Hepatocyte (in vitro differentiated cells): ENCODE results near the gene SIL1. TPM values are rescaled to one million over a fixed set of nuclear protein-coding genes. Genes with fewer than 3 reads are reported as not detected.

Experiments used
- DNase-seq: peaks from one replicate; pipeline ENCODE4 v3.0.0-alpha.2; 2016; ENCODE audit warnings: low spot score
- H2AFZ ChIP-seq: fragments of 200-600 bp; sonication (generic); 2 replicates; pipeline ENCODE4 v1.6.0; 2016; ENCODE audit warnings: antibody characterized with exemption, mild to moderate bottlenecking
- H3K27ac ChIP-seq: fragments of 200-600 bp; sonication (generic); 2 replicates; pipeline ENCODE4 v1.5.1; 2016; ENCODE audit warnings: mild to moderate bottlenecking
- H3K27me3 ChIP-seq: fragments of 200-600 bp; sonication (generic); 2 replicates; pipeline ENCODE4 v1.6.1; 2016
- H3K36me3 ChIP-seq: fragments of 200-600 bp; sonication (generic); replicated peaks from 2 replicates; pipeline ENCODE4 v1.5.1; 2016; ENCODE audit warnings: low read depth; ENCODE audit not compliant: insufficient read depth
- H3K4me1 ChIP-seq: fragments of 200-600 bp; sonication (generic); 2 replicates; pipeline ENCODE4 v1.5.1; 2016; ENCODE audit warnings: mild to moderate bottlenecking, moderate library complexity; ENCODE audit not compliant: insufficient read depth
- H3K4me2 ChIP-seq: fragments of 200-600 bp; sonication (generic); 2 replicates; pipeline ENCODE4 v1.6.0; 2016
- H3K4me3 ChIP-seq: fragments of 200-600 bp; sonication (generic); 2 replicates; pipeline ENCODE4 v1.5.1; 2016; ENCODE audit warnings: mild to moderate bottlenecking
- H3K79me2 ChIP-seq: fragments of 200-600 bp; sonication (generic); 2 replicates; pipeline ENCODE4 v1.6.0; 2017; ENCODE audit warnings: mild to moderate bottlenecking
- H3K9me2 ChIP-seq: fragments of 200-600 bp; sonication (generic); replicated peaks from 2 replicates; pipeline ENCODE4 v1.6.0; 2017; ENCODE audit warnings: mild to moderate bottlenecking; ENCODE audit not compliant: insufficient read depth
- H3K9me3 ChIP-seq: fragments of 200-600 bp; sonication (generic); 2 replicates; pipeline ENCODE4 v1.5.1; 2016; ENCODE audit warnings: low read depth, mild to moderate bottlenecking
- H4K20me1 ChIP-seq: fragments of 200-600 bp; sonication (generic); 2 replicates; pipeline ENCODE4 v1.6.0; 2016; ENCODE audit warnings: mild to moderate bottlenecking; ENCODE audit not compliant: insufficient read depth, poor library complexity, severe bottlenecking
- CTCF ChIP-seq: fragments of 200-600 bp; sonication (generic); IDR thresholded peaks from 2 replicates; pipeline ENCODE4 v1.5.1; 2016; ENCODE audit warnings: antibody characterized with exemption, mild to moderate bottlenecking; ENCODE audit not compliant: poor library complexity
- EZH2 ChIP-seq: fragments of 200-600 bp; sonication (generic); IDR thresholded peaks from 2 replicates; pipeline ENCODE4 v1.6.1; 2016; ENCODE audit warnings: antibody characterized with exemption, mild to moderate bottlenecking, borderline replicate concordance
- EZH2phosphoT487 ChIP-seq: fragments of 200-600 bp; sonication (generic); IDR thresholded peaks from one replicate; pipeline ENCODE4 v1.6.1; 2018; ENCODE audit warnings: antibody characterized with exemption, mild to moderate bottlenecking, low read depth, moderate library complexity; ENCODE audit not compliant: unreplicated experiment, severe bottlenecking
- WGBS: methylation state at CpG from one replicate; pipeline ENCODE4 v1.1.6; 2016; ENCODE audit warnings: low lambda C conversion rate; ENCODE audit errors: missing lambda C conversion rate; 5-methylcytosine and 5-hydroxymethylcytosine counted together
- polyA plus RNA-seq: library from polyadenylated mRNA; unstranded; fragments of >200 nt; fragmentation: Nextera tagmentation; extraction: Ambion mirVana; gene quantifications from 2 replicates; pipeline ENCODE4 v1.2.1, GENCODE V29; 2016
- total RNA-seq: library from RNA; depleted of rRNA; stranded (reverse); fragments of >200 nt; gene quantifications from 2 replicates; pipeline ENCODE4 v1.2.3, GENCODE V29; 2014

SIL1 gene
- total and polyA plus RNA-seq, 2 experiments from 2014 or later, result 82.0 to 176 TPM

GRCh38 chr5:138934971-138935370 lies 263.2 kb downstream of the SIL1 start:
- Histone ChIP-seq H3K36me3 (no peaks in the 10 kb centered on the region), H3K9me3 (no peaks in the 10 kb centered on the region), H3K27me3 (no peaks in the 10 kb centered on the region), H3K4me3 (no peak overlapping the region), H4K20me1 (no peaks in the 10 kb centered on the region), H3K4me2 (no peak overlapping the region), H3K27ac (no peak overlapping the region), H3K9me2 (no peaks in the 10 kb centered on the region), H3K79me2 (no peaks in the 10 kb centered on the region), H2AFZ (no peak overlapping the region), H3K4me1 (no peaks in the 10 kb centered on the region)
- DNase-seq, result no peak
- 94% methylated on average over 12 of the region's 12 CpGs for WGBS
- TF ChIP-seq EZH2phosphoT487 (no peak), CTCF (no peak), EZH2 (no peak)

- no peaks in the 10 kb centered on the region for H3K27me3 ChIP-seq
- DNase-seq, result no peak
- no peak overlapping the region for H3K4me3 ChIP-seq
- no peaks in the 10 kb centered on the region for H3K36me3 ChIP-seq
- no peaks in the 10 kb centered on the region for H3K4me1 ChIP-seq
- no peak overlapping the region for H3K4me2 ChIP-seq
- WGBS, result 92% methylated on average over 18 of the region's 18 CpGs
- no peaks in the 10 kb centered on the region for H3K9me3 ChIP-seq
- no peak overlapping the region for H3K27ac ChIP-seq
- no peaks in the 10 kb centered on the region for H3K79me2 ChIP-seq
- H3K9me2 ChIP-seq, result no peaks in the 10 kb centered on the region
- no peak for TF ChIP-seq EZH2
- no peak for TF ChIP-seq CTCF
- TF ChIP-seq EZH2phosphoT487, result no peak
- H4K20me1 ChIP-seq, result peaks cover under 1% of the 10 kb centered on the region
- H2AFZ ChIP-seq, result no peak overlapping the region
Measured at GRCh38 chr5:138933522-138934290, 264.5 kb downstream of the SIL1 start.

- H4K20me1 ChIP-seq, result peaks cover 11% of the 10 kb centered on the region
- no peaks in the 10 kb centered on the region for H3K9me3 ChIP-seq
- H3K4me1 ChIP-seq, result peaks cover 3% of the 10 kb centered on the region
- TF ChIP-seq EZH2 (no peak), CTCF (peak; percentile 7), EZH2phosphoT487 (no peak)
- H2AFZ ChIP-seq, result no peak overlapping the region
- DNase-seq, result no peak
- WGBS, result 75% methylated on average over 20 of the region's 20 CpGs
- no peak overlapping the region for H3K4me3 ChIP-seq
- H3K27me3 ChIP-seq, result no peaks in the 10 kb centered on the region
- no peaks in the 10 kb centered on the region for H3K36me3 ChIP-seq
- peaks cover 4% of the 10 kb centered on the region for H3K79me2 ChIP-seq
- H3K27ac ChIP-seq, result no peak overlapping the region
- H3K4me2 ChIP-seq, result no peak overlapping the region
- H3K9me2 ChIP-seq, result no peaks in the 10 kb centered on the region
Measured at GRCh38 chr5:138932171-138932810, 265.9 kb downstream of the SIL1 start.
